Testis (tissue), 3 donors: Measurements from ENCODE around the gene DUSP8. TPM values are rescaled to one million over a fixed set of nuclear protein-coding genes. Genes with fewer than 3 reads are reported as not detected.

Experiments
- DNase-seq: peaks from one replicate; pipeline ENCODE4 v3.0.0-alpha.2; 2019
- H3K27ac ChIP-seq, 2 donors: fragments of 200-600 bp; sonication (generic); one replicate each; pipeline ENCODE4 v1.5.1; 2019
- H3K27me3 ChIP-seq: fragments of 200-600 bp; sonication (generic); one replicate; pipeline ENCODE4 v1.5.1; 2019
- H3K36me3 ChIP-seq: fragments of 200-600 bp; sonication (generic); one replicate; pipeline ENCODE4 v1.5.1; 2017; ENCODE audit warnings: low read depth; ENCODE audit errors: missing control alignments
- H3K4me1 ChIP-seq: fragments of 200-600 bp; sonication (generic); one replicate; pipeline ENCODE4 v1.5.1; 2019
- H3K4me3 ChIP-seq, 2 donors: fragments of 200-600 bp; sonication (generic); one replicate each; pipeline ENCODE4 v1.5.1; 2017 to 2019
- H3K9me3 ChIP-seq: fragments of 200-600 bp; sonication (generic); one replicate; pipeline ENCODE4 v1.5.1; 2017
- POLR2A ChIP-seq: fragments of 450-650 bp; IDR thresholded peaks from one replicate; pipeline ENCODE4 v1.6.1; 2017; ENCODE audit warnings: antibody characterized with exemption, mild to moderate bottlenecking, moderate library complexity
- WGBS, 2 donors: methylation state at CpG; one replicate each; pipeline ENCODE4 v1.1.5; 2018; 5-methylcytosine and 5-hydroxymethylcytosine counted together
- intact Hi-C: fragments of 100-400 bp; cut with DNase I; formaldehyde crosslinking; loops from one replicate; pipeline ENCODE4 v1.15.1; 2023; ENCODE audit warnings: low total_unique reads
- polyA plus RNA-seq: library from polyadenylated mRNA; stranded (reverse); fragments of 350-450 nt; fragmentation: Illumina TruSeq; extraction: RNeasy Lipid Tissue Mini Kit (QIAGEN cat#74804); gene quantifications from one replicate; pipeline ENCODE4 v1.2.3, GENCODE V29; 2014; ENCODE audit warnings: low read depth, low replicate concordance; ENCODE audit not compliant: insufficient read depth
- total RNA-seq, 2 donors: library from RNA; depleted of rRNA; stranded (reverse); fragments of >200 nt; gene quantifications; one replicate each; pipeline ENCODE4 v1.2.3, GENCODE V29; 2016
- TF ChIP-seq, protein P1 (sequence below), 3 experiments: fragments of 450-650 bp in 2 of 3; fragments of 200-600 bp in 1 of 3; sonication (generic) in 1 of 3; IDR thresholded peaks; one replicate each; pipeline ENCODE4 v1.5.1; 2016 to 2019; ENCODE audit warnings: antibody characterized with exemption in 3 of 3, mild to moderate bottlenecking in 2 of 3, moderate library complexity in 1 of 3

DUSP8 gene
- total and polyA plus RNA-seq, 3 donors from 2014 or later, result 7.0 to 14.4 (median 8.5) TPM

DNA sequence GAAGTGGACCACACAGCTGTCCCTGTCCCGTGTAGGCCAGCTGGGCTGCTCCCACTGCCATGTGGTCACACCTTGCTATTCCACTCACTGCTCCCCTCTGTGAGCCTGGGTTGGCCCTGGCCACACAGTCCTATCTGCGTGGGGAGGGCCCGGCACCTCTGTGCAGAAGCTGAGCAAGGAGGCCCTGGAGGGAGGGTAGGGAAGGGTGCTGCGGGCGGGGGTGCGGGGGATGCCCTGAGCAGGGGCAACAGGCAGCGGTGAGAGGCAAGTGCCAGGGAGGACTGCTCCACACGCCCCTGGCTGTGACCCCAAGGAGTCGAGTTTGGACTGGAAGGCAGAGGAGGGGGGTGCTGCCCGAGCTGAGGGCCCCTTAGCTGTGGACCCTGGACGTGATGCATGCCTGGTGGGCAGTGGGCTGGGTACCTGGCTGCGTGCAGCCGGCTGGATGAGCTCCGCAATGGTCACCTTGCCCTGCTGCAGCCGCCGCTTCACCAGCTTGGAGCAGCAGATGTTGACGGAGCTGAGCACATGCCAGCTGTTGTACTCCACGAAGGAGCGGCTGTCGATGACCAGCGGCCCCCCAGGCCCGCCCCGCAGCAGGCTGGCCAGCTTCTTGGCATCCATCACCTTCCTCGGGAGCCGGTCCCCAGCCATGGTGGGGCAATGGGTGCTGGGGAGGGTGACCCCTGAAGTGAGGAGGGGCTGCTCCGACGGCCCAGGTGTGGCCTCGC, 6.7 kb downstream of the DUSP8 start:
- Histone ChIP-seq H3K9me3 (no peaks in the 10 kb centered on the region), H3K27me3 (no peaks in the 10 kb centered on the region), H3K27ac (no peak overlapping the region), H3K36me3 (no peaks in the 10 kb centered on the region), H3K4me1 (no peaks in the 10 kb centered on the region), H3K4me3 (no peak overlapping the region)
- TF ChIP-seq, protein P1, sequence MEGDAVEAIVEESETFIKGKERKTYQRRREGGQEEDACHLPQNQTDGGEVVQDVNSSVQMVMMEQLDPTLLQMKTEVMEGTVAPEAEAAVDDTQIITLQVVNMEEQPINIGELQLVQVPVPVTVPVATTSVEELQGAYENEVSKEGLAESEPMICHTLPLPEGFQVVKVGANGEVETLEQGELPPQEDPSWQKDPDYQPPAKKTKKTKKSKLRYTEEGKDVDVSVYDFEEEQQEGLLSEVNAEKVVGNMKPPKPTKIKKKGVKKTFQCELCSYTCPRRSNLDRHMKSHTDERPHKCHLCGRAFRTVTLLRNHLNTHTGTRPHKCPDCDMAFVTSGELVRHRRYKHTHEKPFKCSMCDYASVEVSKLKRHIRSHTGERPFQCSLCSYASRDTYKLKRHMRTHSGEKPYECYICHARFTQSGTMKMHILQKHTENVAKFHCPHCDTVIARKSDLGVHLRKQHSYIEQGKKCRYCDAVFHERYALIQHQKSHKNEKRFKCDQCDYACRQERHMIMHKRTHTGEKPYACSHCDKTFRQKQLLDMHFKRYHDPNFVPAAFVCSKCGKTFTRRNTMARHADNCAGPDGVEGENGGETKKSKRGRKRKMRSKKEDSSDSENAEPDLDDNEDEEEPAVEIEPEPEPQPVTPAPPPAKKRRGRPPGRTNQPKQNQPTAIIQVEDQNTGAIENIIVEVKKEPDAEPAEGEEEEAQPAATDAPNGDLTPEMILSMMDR (IDR thresholded peaks at IDR 0.05), result no peak
- TF ChIP-seq POLR2A, result no peak
- 84 to 85% methylated on average over 8 to 28 of the region's 28 CpGs for WGBS, 2 donors
- intact Hi-C loops, result no loop called here
- DNase-seq, result no peak

DNA sequence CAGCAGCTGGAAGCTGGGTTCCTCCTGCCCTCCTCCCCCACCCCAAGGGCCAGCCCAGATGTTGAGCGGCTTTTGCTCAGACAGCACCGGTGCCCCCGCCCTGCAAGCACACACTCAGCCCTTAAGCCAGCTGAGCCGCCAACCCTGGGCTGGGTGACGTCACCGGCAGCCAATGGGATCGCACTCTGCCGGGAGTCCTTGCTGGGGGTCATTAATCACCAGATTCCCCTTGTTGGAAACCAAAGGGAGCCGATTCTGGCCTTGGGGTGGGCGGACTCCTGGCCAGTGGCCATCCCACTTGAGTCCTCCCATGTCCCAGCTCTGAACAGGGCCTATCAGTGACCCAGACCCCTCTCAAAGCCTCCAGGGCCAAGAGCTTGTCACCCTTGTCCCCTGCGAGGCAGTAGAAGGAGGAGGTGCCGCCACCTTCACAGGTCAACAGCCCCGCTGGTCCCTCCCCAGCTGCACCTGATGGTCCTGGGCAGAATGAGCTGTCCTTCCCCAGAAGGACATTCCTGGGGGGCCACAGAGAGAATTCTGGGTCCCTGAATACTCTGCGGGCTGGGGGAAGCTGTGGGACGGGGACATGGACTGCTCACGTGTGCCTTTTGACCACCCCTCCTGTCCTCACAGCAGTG, 7.4 kb downstream of the DUSP8 start:
- TF ChIP-seq POLR2A, result no peak
- TF ChIP-seq, protein P1 (IDR thresholded peaks at IDR 0.05), result no peak
- 49 to 100% methylated on average over 2 to 13 of the region's 16 CpGs for WGBS, 2 donors

DNA sequence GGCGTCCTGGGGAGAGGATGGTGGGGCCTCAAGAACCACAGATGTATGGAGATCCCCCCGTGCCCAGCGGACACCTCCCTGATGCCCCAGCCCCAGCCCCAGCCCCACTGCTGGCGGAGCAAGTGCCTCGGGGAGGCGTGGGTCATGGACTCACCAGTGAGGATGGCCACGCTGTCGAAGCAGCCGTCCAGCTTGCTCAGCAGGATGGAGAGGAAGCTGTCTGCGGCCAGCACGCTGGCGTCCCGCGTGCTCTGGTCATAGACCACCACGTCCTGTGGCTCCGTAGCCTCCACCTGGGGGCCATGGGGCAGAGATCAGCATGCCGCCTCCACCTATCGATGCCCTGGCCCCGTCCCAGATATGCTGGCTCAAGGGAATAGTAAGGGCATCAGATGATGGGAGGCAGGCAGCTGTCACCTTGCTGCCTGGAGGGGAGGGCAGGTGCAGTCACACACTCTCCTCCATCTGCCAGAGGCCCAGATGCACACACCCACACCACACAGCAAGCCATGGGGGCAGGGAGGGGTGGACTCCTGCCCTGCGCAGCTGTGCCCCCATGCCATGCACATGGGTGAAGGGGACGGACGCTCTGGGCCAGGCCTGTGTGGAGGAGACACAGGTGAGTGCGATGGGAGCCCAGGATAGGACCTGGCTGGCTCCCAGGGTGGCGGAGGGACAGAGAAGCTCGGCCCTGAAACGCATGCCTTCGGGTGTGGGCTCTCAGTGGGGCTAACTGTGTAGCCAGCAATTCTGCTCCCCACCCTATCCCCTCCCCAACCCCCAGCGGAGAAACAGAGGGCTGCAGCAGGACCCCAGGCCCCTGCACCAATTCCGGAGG, 8.2 kb downstream of the DUSP8 start:
- Histone ChIP-seq H3K36me3 (no peaks in the 10 kb centered on the region), H3K27me3 (no peaks in the 10 kb centered on the region)
- intact Hi-C loops, result no loop called here

More for the DNA sequence above, 7.4 kb downstream of the DUSP8 start:
- DNase-seq, result no peak
- no peaks in the 10 kb centered on the region for H3K36me3 ChIP-seq
- H3K27me3 ChIP-seq, result no peaks in the 10 kb centered on the region
- intact Hi-C loops, result no loop called here
- no peak overlapping the region for H3K27ac ChIP-seq
- no peaks in the 10 kb centered on the region for H3K9me3 ChIP-seq
- H3K4me1 ChIP-seq, result peaks cover under 1% of the 10 kb centered on the region
- H3K4me3 ChIP-seq, result no peak overlapping the region

DNA sequence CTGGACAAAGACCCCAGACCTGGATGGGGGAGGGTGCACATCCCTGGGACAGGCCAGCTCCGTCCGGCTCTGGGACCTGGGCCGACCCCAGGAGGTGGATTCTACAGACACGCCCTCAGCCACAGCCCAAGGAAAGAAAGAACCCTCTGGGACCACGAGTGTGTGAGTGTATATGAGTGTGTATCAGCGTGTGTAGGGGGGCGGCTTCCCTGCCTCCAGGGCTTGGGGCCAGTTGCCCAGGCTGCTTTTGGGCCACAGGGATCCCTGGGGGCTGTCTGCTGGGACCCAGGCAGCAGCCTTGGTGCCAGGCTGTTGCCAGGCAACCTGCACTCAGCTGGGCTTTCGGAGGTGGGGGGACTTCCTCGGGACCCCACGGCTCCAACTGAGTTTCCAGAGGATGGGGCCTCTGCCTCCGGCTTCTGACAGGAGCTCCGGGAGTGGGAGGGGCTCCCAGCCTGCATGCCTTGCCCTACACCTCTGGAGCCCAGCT, 8.9 kb downstream of the DUSP8 start:
- Histone ChIP-seq H3K27ac (no peak overlapping the region), H3K36me3 (no peaks in the 10 kb centered on the region), H3K4me1 (peaks cover 13% of the 10 kb centered on the region), H3K4me3 (no peak overlapping the region), H3K9me3 (no peaks in the 10 kb centered on the region), H3K27me3 (no peaks in the 10 kb centered on the region)
- no peak for TF ChIP-seq POLR2A
- TF ChIP-seq, protein P1 (IDR thresholded peaks at IDR 0.05), result no peak
- intact Hi-C loops, result no loop called here
- 77 to 81% methylated on average over 6 to 12 of the region's 12 CpGs for WGBS, 2 donors
- no peak for DNase-seq

More for the DNA sequence above, 8.2 kb downstream of the DUSP8 start:
- H3K4me3 ChIP-seq, result no peak overlapping the region
- TF ChIP-seq POLR2A, result no peak
- TF ChIP-seq, protein P1 (IDR thresholded peaks at IDR 0.05), result no peak
- peaks cover 6% of the 10 kb centered on the region for H3K4me1 ChIP-seq
- DNase-seq, result no peak
- no peaks in the 10 kb centered on the region for H3K9me3 ChIP-seq
- WGBS, 2 donors, result 80 to 85% methylated on average over 15 to 29 of the region's 29 CpGs
- H3K27ac ChIP-seq, result no peak overlapping the region
